Endothelial cell of umbilical vein (primary cell): Measurements from ENCODE around the gene PAQR8. TPM values are rescaled to one million over a fixed set of nuclear protein-coding genes. Genes with fewer than 3 reads are reported as not detected.

Source experiments
- BruUV-seq: library from RNA; stranded (reverse); fragments of 400-500 nt; replicated peaks from 2 replicates; lab custom pipeline; 2021; lab: Mats Ljungman, UMichigan
- CTCF ChIA-PET: fragments of 300-600, 350-600 bp; sonication (Branson Sonifier 250); formaldehyde crosslinking; loops from one replicate; lab custom pipeline; 2021; ENCODE audit warnings: antibody characterized with exemption, inconsistent platforms; lab: Charles Lee
- POLR2A ChIA-PET: fragments of 300-600, 350-600 bp; sonication (Branson Sonifier 250); formaldehyde crosslinking; loops from one replicate; lab custom pipeline; 2021; ENCODE audit warnings: antibody characterized with exemption, inconsistent platforms; lab: Charles Lee
- DNase-seq: peaks from one replicate; pipeline ENCODE4 v3.0.0-alpha.2; 2011; ENCODE audit warnings: low read depth, low spot score
- FAIRE-seq: peaks from 2 replicates; lab custom pipeline; 2011; peaks lifted over from hg19 to GRCh38; lab: Jason Lieb, UNC
- H2AFZ ChIP-seq: 2 replicates; pipeline ENCODE4 v1.6.0; 2012; ENCODE audit warnings: low read depth, low read length, control low read depth, inconsistent platforms
- H3K27ac ChIP-seq: 2 replicates; pipeline ENCODE4 v1.5.1; 2011; ENCODE audit warnings: low read depth, mild to moderate bottlenecking, control low read depth, low read length, moderate library complexity; ENCODE audit not compliant: insufficient read depth
- H3K27me3 ChIP-seq, 2 experiments: 2 replicates each; pipeline versions ENCODE4 v1.6.0 to v1.6.1; 2011; ENCODE audit warnings: low read length in 2 of 2, mixed read lengths in 1 of 2; ENCODE audit not compliant: control insufficient read depth in 2 of 2, insufficient read depth in 2 of 2
- H3K36me3 ChIP-seq, 2 experiments: 2 replicates in 1 of 2; 3 replicates in 1 of 2; pipeline ENCODE4 v1.5.1; 2011; ENCODE audit warnings: low read length in 2 of 2, mild to moderate bottlenecking in 1 of 2, moderate library complexity in 1 of 2; ENCODE audit not compliant: control insufficient read depth in 2 of 2, insufficient read depth in 2 of 2; ENCODE audit errors: extremely low read depth in 1 of 2
- H3K4me1 ChIP-seq: 3 replicates; pipeline ENCODE4 v1.5.1; 2011; ENCODE audit warnings: mild to moderate bottlenecking, low read length; ENCODE audit not compliant: control insufficient read depth, insufficient read depth; ENCODE audit errors: extremely low read depth
- H3K4me2 ChIP-seq: 2 replicates; pipeline ENCODE4 v1.6.1; 2011; ENCODE audit warnings: low read length, control low read depth, mixed read lengths; ENCODE audit not compliant: insufficient read depth
- H3K4me3 ChIP-seq, 3 experiments: fragments of 200-600 bp in 1 of 3; sonication (generic), shearing (Covaris generic) in 1 of 3; replicated peaks in 1 of 3; 2 replicates each; pipeline ENCODE4 v1.5.1; 2011 to 2016; ENCODE audit warnings: control low read depth in 3 of 3, low read length in 3 of 3, mild to moderate bottlenecking in 2 of 3, inconsistent platforms in 1 of 3, low read depth in 1 of 3, moderate library complexity in 1 of 3; ENCODE audit not compliant: insufficient read depth in 1 of 3
- H3K79me2 ChIP-seq: 2 replicates; pipeline ENCODE4 v1.6.0; 2012; ENCODE audit warnings: low read length, inconsistent platforms; ENCODE audit not compliant: control insufficient read depth, insufficient read depth
- H3K9ac ChIP-seq: replicated peaks from 2 replicates; pipeline ENCODE3; 2011; ENCODE audit warnings: low read length, control low read depth; ENCODE audit not compliant: insufficient read depth; ENCODE audit errors: extremely low read depth
- H3K9me1 ChIP-seq: replicated peaks from 3 replicates; pipeline ENCODE4 v1.6.0; 2011; ENCODE audit warnings: mild to moderate bottlenecking, low read length; ENCODE audit not compliant: control insufficient read depth, insufficient read depth; ENCODE audit errors: extremely low read depth
- H3K9me3 ChIP-seq: replicated peaks from 2 replicates; pipeline ENCODE4 v1.5.1; 2012; ENCODE audit warnings: low read length, inconsistent platforms; ENCODE audit not compliant: control insufficient read depth, insufficient read depth
- H4K20me1 ChIP-seq: replicated peaks from 2 replicates; pipeline ENCODE3; 2011; ENCODE audit warnings: mild to moderate bottlenecking, low read length; ENCODE audit not compliant: control insufficient read depth, insufficient read depth; ENCODE audit errors: extremely low read depth
- EZH2 ChIP-seq: IDR thresholded peaks from 2 replicates; pipeline ENCODE4 v1.6.1; 2012; ENCODE audit warnings: borderline replicate concordance, low read depth, mild to moderate bottlenecking, moderate library complexity, low read length, inconsistent platforms; ENCODE audit not compliant: severe bottlenecking
- FOS ChIP-seq: IDR thresholded peaks from 2 replicates; pipeline ENCODE4 v1.6.1; 2011; ENCODE audit warnings: mild to moderate bottlenecking, low read length, moderate library complexity, borderline replicate concordance; ENCODE audit not compliant: insufficient read depth
- GATA2 ChIP-seq: IDR thresholded peaks from 2 replicates; pipeline ENCODE4 v1.7.0; 2011; ENCODE audit warnings: low read depth, mild to moderate bottlenecking, moderate library complexity, mixed read lengths, low read length; ENCODE audit not compliant: insufficient read length, insufficient read depth
- JUN ChIP-seq: IDR thresholded peaks from 2 replicates; pipeline ENCODE4 v1.6.1; 2011; ENCODE audit warnings: borderline replicate concordance, low read depth; ENCODE audit not compliant: insufficient read length, insufficient read depth
- MAX ChIP-seq: IDR thresholded peaks from 2 replicates; pipeline ENCODE4 v1.6.1; 2011; ENCODE audit not compliant: insufficient read depth, insufficient read length
- MYC ChIP-seq: IDR thresholded peaks from one replicate; pipeline ENCODE4 v1.6.1; 2011; ENCODE audit warnings: mild to moderate bottlenecking, low read depth, low read length
- POLR2A ChIP-seq: IDR thresholded peaks from 2 replicates; pipeline ENCODE4 v1.6.1; 2012; ENCODE audit warnings: low read depth, mild to moderate bottlenecking, control low read depth, low read length
- POLR2AphosphoS5 ChIP-seq: IDR thresholded peaks from 2 replicates; pipeline ENCODE4 v1.6.1; 2012; ENCODE audit warnings: low read depth, mild to moderate bottlenecking, control low read depth, low read length, moderate library complexity; ENCODE audit not compliant: insufficient read depth
- dilution Hi-C: fragments of 300-500 bp; cut with MboI; formaldehyde crosslinking; loops from one replicate; pipeline ENCODE4 v1.15.0; 2019; ENCODE audit warnings: low sequenced_read_pairs; ENCODE audit not compliant: extremely low pct_ligation_motif_present
- intact Hi-C: fragments of 100-400 bp; cut with micrococcal nuclease; formaldehyde crosslinking; loops from one replicate; pipeline ENCODE4 v1.10.0; 2022
- polyA plus RNA-seq, 4 experiments: library from polyadenylated mRNA; depleted of rRNA in 3 of 4; stranded (reverse) in 3 of 4; unstranded in 1 of 4; fragments of >200 nt; gene quantifications; 2 replicates each; pipeline versions ENCODE4 v1.2.1 to v1.2.3, GENCODE V29; 2011 to 2012; ENCODE audit warnings: missing spikeins in 1 of 4
- total RNA-seq: library from RNA; stranded (reverse); gene quantifications from 2 replicates; pipeline ENCODE4 v1.2.3, GENCODE V29; 2021
- TF ChIP-seq, protein P1 (sequence below), 2 donors: IDR thresholded peaks; 1 replicate in 1 of 2; 2 replicates in 1 of 2; pipeline ENCODE4 v1.5.1; 2011; ENCODE audit warnings: low read length in 2 of 2, mild to moderate bottlenecking in 2 of 2, moderate library complexity in 2 of 2, control low read depth in 1 of 2, inconsistent platforms in 1 of 2, low read depth in 1 of 2; ENCODE audit not compliant: insufficient read depth in 1 of 2; ENCODE audit errors: extremely low read depth in 1 of 2

The PAQR8 gene
- total and polyA plus RNA-seq, 2 donors (not counting 3 experiments of a cell fraction or from before 2014, with no cell fraction given), result 4.3 to 6.0 TPM

DNA sequence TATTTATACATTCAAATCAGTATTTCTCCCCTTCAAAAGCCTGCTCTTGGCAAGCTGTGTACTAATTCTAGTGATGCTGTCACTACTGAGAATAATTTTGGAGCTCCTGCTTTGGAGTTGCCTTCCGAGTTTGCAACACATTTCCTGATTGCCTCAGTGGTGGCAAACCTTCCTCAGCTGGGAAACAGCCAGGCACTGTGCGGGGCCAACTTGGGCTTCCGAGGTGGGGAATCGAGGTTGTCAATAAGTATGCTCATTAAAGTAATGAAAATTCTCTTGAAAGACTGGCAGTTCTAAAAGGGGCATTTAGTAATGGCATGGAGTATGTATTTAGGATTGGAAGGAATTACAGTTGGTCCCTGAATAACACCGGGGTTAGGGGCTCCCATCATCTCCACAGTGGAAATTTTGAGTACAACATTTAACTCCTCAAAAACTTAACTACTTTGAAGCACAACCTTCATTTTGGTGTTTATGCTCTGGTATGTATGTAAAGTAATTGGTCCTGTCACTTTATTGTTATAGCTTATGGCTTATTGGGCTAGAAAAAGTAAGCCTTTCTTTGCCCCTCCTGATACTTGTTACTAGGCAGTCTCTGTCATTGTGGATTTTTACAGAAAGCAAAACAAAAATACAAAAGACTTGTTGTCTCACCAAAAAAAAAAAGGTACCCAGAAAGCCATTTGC, 2.7 kb downstream of the PAQR8 start:
- H3K4me2 ChIP-seq, result no peak overlapping the region
- no peak for DNase-seq
- no peak for FAIRE-seq
- ChIA-PET CTCF (interaction anchor here (1.2 to 2.9 kb wide), 3 partner anchors 12 to 35 kb away, joined by 3 to 17 read pairs (median 6); no protein-coding TSS in a partner anchor), POLR2A (no interaction called here)
- no peaks in the 10 kb centered on the region for H3K9me1 ChIP-seq
- no peak overlapping the region for H3K9ac ChIP-seq
- H3K9me3 ChIP-seq, result no peaks in the 10 kb centered on the region
- dilution Hi-C loops, result no loop called here
- no peaks in the 10 kb centered on the region for H4K20me1 ChIP-seq
- no peaks in the 10 kb centered on the region for H3K36me3 ChIP-seq
- intact Hi-C loops, result no loop called here
- no peak overlapping the region for H3K4me3 ChIP-seq
- TF ChIP-seq, protein P1, sequence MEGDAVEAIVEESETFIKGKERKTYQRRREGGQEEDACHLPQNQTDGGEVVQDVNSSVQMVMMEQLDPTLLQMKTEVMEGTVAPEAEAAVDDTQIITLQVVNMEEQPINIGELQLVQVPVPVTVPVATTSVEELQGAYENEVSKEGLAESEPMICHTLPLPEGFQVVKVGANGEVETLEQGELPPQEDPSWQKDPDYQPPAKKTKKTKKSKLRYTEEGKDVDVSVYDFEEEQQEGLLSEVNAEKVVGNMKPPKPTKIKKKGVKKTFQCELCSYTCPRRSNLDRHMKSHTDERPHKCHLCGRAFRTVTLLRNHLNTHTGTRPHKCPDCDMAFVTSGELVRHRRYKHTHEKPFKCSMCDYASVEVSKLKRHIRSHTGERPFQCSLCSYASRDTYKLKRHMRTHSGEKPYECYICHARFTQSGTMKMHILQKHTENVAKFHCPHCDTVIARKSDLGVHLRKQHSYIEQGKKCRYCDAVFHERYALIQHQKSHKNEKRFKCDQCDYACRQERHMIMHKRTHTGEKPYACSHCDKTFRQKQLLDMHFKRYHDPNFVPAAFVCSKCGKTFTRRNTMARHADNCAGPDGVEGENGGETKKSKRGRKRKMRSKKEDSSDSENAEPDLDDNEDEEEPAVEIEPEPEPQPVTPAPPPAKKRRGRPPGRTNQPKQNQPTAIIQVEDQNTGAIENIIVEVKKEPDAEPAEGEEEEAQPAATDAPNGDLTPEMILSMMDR (IDR thresholded peaks at IDR 0.05; ENCODE audit: extremely low read depth in 1 of 2, insufficient read depth in 1 of 2, low read depth in 1 of 2, low read length in 2 of 2), result no peak
- TF ChIP-seq MAX, result no peak
- TF ChIP-seq EZH2, result no peak
- no peak for TF ChIP-seq POLR2AphosphoS5
- no peak for TF ChIP-seq JUN
- no peak for TF ChIP-seq FOS
- no peak for TF ChIP-seq MYC
- no peak for TF ChIP-seq GATA2
- TF ChIP-seq POLR2A, result no peak
- no peak overlapping the region for H3K27ac ChIP-seq
- H3K4me1 ChIP-seq, result peaks cover 12% of the 10 kb centered on the region
- no peaks in the 10 kb centered on the region for H3K27me3 ChIP-seq
- H3K79me2 ChIP-seq, result peaks cover 5% of the 10 kb centered on the region
- no peak overlapping the region for H2AFZ ChIP-seq
- no TSS peak for BruUV-seq
